SK-N-SH (cell line): ENCODE data around the gene RIPOR2.

Source experiments
- CHD2 ChIP-seq: fragments of 150-350 bp; IDR thresholded peaks from 2 replicates; pipeline ENCODE4 v1.6.1; 2018; ENCODE audit warnings: low read length; ENCODE audit not compliant: partially characterized antibody
- MXI1 ChIP-seq: IDR thresholded peaks from 2 replicates; pipeline ENCODE4 v1.6.1; 2012; ENCODE audit warnings: mild to moderate bottlenecking, low read depth, low read length, improper control_type of control experiment
- NRF1 ChIP-seq: IDR thresholded peaks from 2 replicates; pipeline ENCODE4 v1.6.1; 2012; ENCODE audit warnings: low read depth, mild to moderate bottlenecking, low read length
- SMC3 ChIP-seq: IDR thresholded peaks from 2 replicates; pipeline ENCODE4 v1.6.1; 2012; ENCODE audit warnings: low read depth, low read length, improper control_type of control experiment
- TF ChIP-seq, protein P1 (sequence below): fragments of 200-600 bp; sonication (generic); IDR thresholded peaks from 2 replicates; pipeline ENCODE4 v1.6.1; 2017; ENCODE audit warnings: antibody characterized with exemption, mild to moderate bottlenecking, moderate library complexity
- TF ChIP-seq, protein P2 (sequence below): IDR thresholded peaks from 2 replicates; pipeline ENCODE4 v1.6.1; 2012; ENCODE audit warnings: mild to moderate bottlenecking, low read depth, low read length, moderate library complexity

DNA sequence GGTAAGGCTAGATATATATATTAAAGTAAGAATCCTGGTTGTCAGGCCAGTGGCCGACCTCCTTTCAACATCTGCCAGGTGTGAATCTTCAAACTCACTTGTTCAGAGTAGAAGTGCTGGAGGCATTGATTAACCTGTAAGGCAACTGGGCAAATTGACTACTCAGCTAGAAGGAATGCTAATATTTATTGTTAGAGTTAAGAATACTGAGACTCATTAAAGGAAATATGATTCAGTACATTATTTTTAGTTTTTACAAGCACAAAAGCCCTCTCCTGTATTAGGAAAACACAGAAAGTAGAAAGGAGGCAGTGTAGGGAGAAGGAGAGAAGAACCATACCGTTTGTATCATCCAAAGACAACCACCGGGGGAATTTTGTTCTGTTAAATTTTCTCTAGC, 53.5 kb downstream of the RIPOR2 start:
- TF ChIP-seq SMC3 (no peak), MXI1 (no peak), CHD2 (no peak), NRF1 (no peak)
- TF ChIP-seq, protein P1, sequence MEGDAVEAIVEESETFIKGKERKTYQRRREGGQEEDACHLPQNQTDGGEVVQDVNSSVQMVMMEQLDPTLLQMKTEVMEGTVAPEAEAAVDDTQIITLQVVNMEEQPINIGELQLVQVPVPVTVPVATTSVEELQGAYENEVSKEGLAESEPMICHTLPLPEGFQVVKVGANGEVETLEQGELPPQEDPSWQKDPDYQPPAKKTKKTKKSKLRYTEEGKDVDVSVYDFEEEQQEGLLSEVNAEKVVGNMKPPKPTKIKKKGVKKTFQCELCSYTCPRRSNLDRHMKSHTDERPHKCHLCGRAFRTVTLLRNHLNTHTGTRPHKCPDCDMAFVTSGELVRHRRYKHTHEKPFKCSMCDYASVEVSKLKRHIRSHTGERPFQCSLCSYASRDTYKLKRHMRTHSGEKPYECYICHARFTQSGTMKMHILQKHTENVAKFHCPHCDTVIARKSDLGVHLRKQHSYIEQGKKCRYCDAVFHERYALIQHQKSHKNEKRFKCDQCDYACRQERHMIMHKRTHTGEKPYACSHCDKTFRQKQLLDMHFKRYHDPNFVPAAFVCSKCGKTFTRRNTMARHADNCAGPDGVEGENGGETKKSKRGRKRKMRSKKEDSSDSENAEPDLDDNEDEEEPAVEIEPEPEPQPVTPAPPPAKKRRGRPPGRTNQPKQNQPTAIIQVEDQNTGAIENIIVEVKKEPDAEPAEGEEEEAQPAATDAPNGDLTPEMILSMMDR, result no peak
- TF ChIP-seq, protein P2, sequence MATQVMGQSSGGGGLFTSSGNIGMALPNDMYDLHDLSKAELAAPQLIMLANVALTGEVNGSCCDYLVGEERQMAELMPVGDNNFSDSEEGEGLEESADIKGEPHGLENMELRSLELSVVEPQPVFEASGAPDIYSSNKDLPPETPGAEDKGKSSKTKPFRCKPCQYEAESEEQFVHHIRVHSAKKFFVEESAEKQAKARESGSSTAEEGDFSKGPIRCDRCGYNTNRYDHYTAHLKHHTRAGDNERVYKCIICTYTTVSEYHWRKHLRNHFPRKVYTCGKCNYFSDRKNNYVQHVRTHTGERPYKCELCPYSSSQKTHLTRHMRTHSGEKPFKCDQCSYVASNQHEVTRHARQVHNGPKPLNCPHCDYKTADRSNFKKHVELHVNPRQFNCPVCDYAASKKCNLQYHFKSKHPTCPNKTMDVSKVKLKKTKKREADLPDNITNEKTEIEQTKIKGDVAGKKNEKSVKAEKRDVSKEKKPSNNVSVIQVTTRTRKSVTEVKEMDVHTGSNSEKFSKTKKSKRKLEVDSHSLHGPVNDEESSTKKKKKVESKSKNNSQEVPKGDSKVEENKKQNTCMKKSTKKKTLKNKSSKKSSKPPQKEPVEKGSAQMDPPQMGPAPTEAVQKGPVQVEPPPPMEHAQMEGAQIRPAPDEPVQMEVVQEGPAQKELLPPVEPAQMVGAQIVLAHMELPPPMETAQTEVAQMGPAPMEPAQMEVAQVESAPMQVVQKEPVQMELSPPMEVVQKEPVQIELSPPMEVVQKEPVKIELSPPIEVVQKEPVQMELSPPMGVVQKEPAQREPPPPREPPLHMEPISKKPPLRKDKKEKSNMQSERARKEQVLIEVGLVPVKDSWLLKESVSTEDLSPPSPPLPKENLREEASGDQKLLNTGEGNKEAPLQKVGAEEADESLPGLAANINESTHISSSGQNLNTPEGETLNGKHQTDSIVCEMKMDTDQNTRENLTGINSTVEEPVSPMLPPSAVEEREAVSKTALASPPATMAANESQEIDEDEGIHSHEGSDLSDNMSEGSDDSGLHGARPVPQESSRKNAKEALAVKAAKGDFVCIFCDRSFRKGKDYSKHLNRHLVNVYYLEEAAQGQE, result no peak
